Mesenchymal stem cell (in vitro differentiated cells and primary cell): Measurements from ENCODE around the gene HMMR.

Experiments used
- DNase-seq: peaks from one replicate; pipeline ENCODE4 v3.0.0-alpha.2; 2013
- H2AFZ ChIP-seq: one replicate; pipeline ENCODE4 v1.6.1; 2013; ENCODE audit warnings: low read depth, mild to moderate bottlenecking, control low read depth, inconsistent platforms, low read length, moderate library complexity
- H2AK5ac ChIP-seq: 2 replicates; pipeline ENCODE4 v1.6.1; 2013; ENCODE audit warnings: low read length, moderate library complexity, mild to moderate bottlenecking, inconsistent platforms; ENCODE audit not compliant: severe bottlenecking
- H2BK120ac ChIP-seq: one replicate; pipeline ENCODE4 v1.6.1; 2013; ENCODE audit warnings: low read depth, mild to moderate bottlenecking, inconsistent platforms, low read length, moderate library complexity
- H2BK12ac ChIP-seq, 2 experiments: one replicate each; pipeline ENCODE4 v1.6.1; 2013; ENCODE audit warnings: inconsistent platforms in 2 of 2, low read length in 2 of 2, mild to moderate bottlenecking in 2 of 2, moderate library complexity in 2 of 2, control low read depth in 1 of 2
- H2BK15ac ChIP-seq: one replicate; pipeline ENCODE4 v1.6.1; 2013; ENCODE audit warnings: mild to moderate bottlenecking, low read depth, inconsistent platforms; ENCODE audit not compliant: poor library complexity, severe bottlenecking
- H2BK5ac ChIP-seq: 2 replicates; pipeline ENCODE4 v1.6.1; 2013; ENCODE audit warnings: low read depth, mild to moderate bottlenecking, low read length, control low read depth, inconsistent platforms; ENCODE audit not compliant: poor library complexity, severe bottlenecking
- H3K14ac ChIP-seq, 2 experiments: one replicate each; pipeline ENCODE4 v1.6.1; 2013; ENCODE audit warnings: inconsistent platforms in 2 of 2, low read length in 2 of 2, control low read depth in 1 of 2, mild to moderate bottlenecking in 1 of 2, moderate library complexity in 1 of 2
- H3K18ac ChIP-seq, 2 experiments: one replicate each; pipeline ENCODE4 v1.6.1; 2013; ENCODE audit warnings: inconsistent platforms in 2 of 2, low read length in 2 of 2, control low read depth in 1 of 2, low read depth in 1 of 2, mild to moderate bottlenecking in 1 of 2
- H3K23ac ChIP-seq, 2 experiments: one replicate each; pipeline ENCODE4 v1.6.1; 2013; ENCODE audit warnings: inconsistent platforms in 2 of 2, low read length in 2 of 2, mild to moderate bottlenecking in 2 of 2, moderate library complexity in 2 of 2, control low read depth in 1 of 2
- H3K27ac ChIP-seq: 2 replicates; pipeline ENCODE4 v1.5.1; 2013; ENCODE audit warnings: mild to moderate bottlenecking, moderate library complexity, low read length, control low read depth, inconsistent platforms; ENCODE audit not compliant: poor library complexity, severe bottlenecking
- H3K27me3 ChIP-seq, 2 experiments: 2 replicates each; pipeline versions ENCODE4 v1.6.1 to v1.7.0; 2013; ENCODE audit warnings: low read length in 2 of 2, mild to moderate bottlenecking in 2 of 2, moderate library complexity in 2 of 2, control low read depth in 1 of 2, inconsistent platforms in 1 of 2; ENCODE audit not compliant: control insufficient read depth in 1 of 2, insufficient read depth in 1 of 2
- H3K36me3 ChIP-seq, 2 experiments: 2 replicates each; pipeline versions ENCODE4 v1.6.1 to v1.7.0; 2013; ENCODE audit warnings: low read length in 2 of 2, control low read depth in 1 of 2, inconsistent platforms in 1 of 2, low read depth in 1 of 2, mild to moderate bottlenecking in 1 of 2; ENCODE audit not compliant: insufficient read depth in 2 of 2, control insufficient read depth in 1 of 2
- H3K4ac ChIP-seq, 2 experiments: one replicate each; pipeline ENCODE4 v1.6.1; 2013; ENCODE audit warnings: inconsistent platforms in 2 of 2, low read length in 2 of 2, mild to moderate bottlenecking in 2 of 2, moderate library complexity in 2 of 2, control low read depth in 1 of 2, low read depth in 1 of 2
- H3K4me1 ChIP-seq: 2 replicates; pipeline ENCODE4 v1.6.1; 2013; ENCODE audit warnings: low read depth, low read length, control low read depth; ENCODE audit not compliant: control insufficient read depth, insufficient read depth
- H3K4me2 ChIP-seq: 2 replicates; pipeline ENCODE4 v1.6.1; 2013; ENCODE audit warnings: low read length, mild to moderate bottlenecking, inconsistent platforms; ENCODE audit not compliant: poor library complexity, severe bottlenecking
- H3K4me3 ChIP-seq, 2 experiments: 2 replicates each; pipeline versions ENCODE4 v1.5.1 to v1.7.0; 2013; ENCODE audit warnings: low read length in 2 of 2, mild to moderate bottlenecking in 2 of 2, control low read depth in 1 of 2, low read depth in 1 of 2; ENCODE audit not compliant: insufficient read depth in 1 of 2
- H3K79me1 ChIP-seq: replicated peaks from 2 replicates; pipeline ENCODE4 v1.6.1; 2013; ENCODE audit warnings: mild to moderate bottlenecking, control low read depth, low read length, inconsistent platforms; ENCODE audit not compliant: poor library complexity, severe bottlenecking
- H3K9ac ChIP-seq: 2 replicates; pipeline ENCODE4 v1.7.0; 2013; ENCODE audit warnings: mild to moderate bottlenecking, low read length, moderate library complexity
- H3K9me3 ChIP-seq: 2 replicates; pipeline ENCODE4 v1.7.0; 2013; ENCODE audit warnings: mild to moderate bottlenecking, low read length; ENCODE audit not compliant: control insufficient read depth
- H4K8ac ChIP-seq: one replicate; pipeline ENCODE4 v1.6.1; 2013; ENCODE audit warnings: inconsistent platforms, mild to moderate bottlenecking, low read length, moderate library complexity
- H4K91ac ChIP-seq: one replicate; pipeline ENCODE4 v1.6.1; 2013; ENCODE audit warnings: mild to moderate bottlenecking, low read length, inconsistent platforms
- WGBS: methylation state at CpG from one replicate; pipeline ENCODE4 v1.1.7; 2013; ENCODE audit warnings: mixed read lengths; 5-methylcytosine and 5-hydroxymethylcytosine counted together

The HMMR gene

GRCh38 chr5:163475411-163475810, 15.0 kb downstream of the HMMR start:
- H3K79me1 ChIP-seq = no peaks in the 10 kb centered on the region
- H4K8ac ChIP-seq = no peak overlapping the region
- H2BK5ac ChIP-seq = no peak overlapping the region
- H2BK15ac ChIP-seq = no peak overlapping the region
- H3K18ac ChIP-seq = no peak overlapping the region
- H2AK5ac ChIP-seq = no peak overlapping the region
- H3K9ac ChIP-seq = no peak overlapping the region
- no peak overlapping the region for H2AFZ ChIP-seq
- H4K91ac ChIP-seq = no peak overlapping the region
- no peaks in the 10 kb centered on the region for H3K9me3 ChIP-seq
- no peak overlapping the region for H3K4me3 ChIP-seq
- no peak overlapping the region for H2BK12ac ChIP-seq
- H3K4me1 ChIP-seq = peaks cover 1% of the 10 kb centered on the region
- H3K27ac ChIP-seq = no peak overlapping the region
- no peak overlapping the region for H3K23ac ChIP-seq
- WGBS = 90% methylated on average over 1 of the region's 2 CpGs
- peaks cover 0 to 7% of the 10 kb centered on the region in 2 experiments for H3K36me3 ChIP-seq
- no peak overlapping the region for H3K14ac ChIP-seq
- no peak overlapping the region for H3K4me2 ChIP-seq
- no peak for DNase-seq
- H3K27me3 ChIP-seq = no peaks in the 10 kb centered on the region
- H3K4ac ChIP-seq = no peak overlapping the region
- no peak overlapping the region for H2BK120ac ChIP-seq

GRCh38 chr5:163478126-163478981, 17.9 kb downstream of the HMMR start:
- 94% methylated on average over 1 of the region's 2 CpGs for WGBS

GRCh38 chr5:163478982-163479271, 18.5 kb downstream of the HMMR start:
- Histone ChIP-seq H2AFZ (no peak overlapping the region), H2BK15ac (no peak overlapping the region), H3K18ac (no peak overlapping the region), H2BK5ac (no peak overlapping the region), H3K79me1 (no peaks in the 10 kb centered on the region), H3K9me3 (no peaks in the 10 kb centered on the region), H3K4me1 (peaks cover 1% of the 10 kb centered on the region), H4K91ac (no peak overlapping the region), H3K23ac (no peak overlapping the region), H2BK12ac (no peak overlapping the region), H2AK5ac (no peak overlapping the region), H2BK120ac (no peak overlapping the region), H3K4me3 (no peak overlapping the region), H3K4me2 (no peak overlapping the region), H3K4ac (no peak overlapping the region), H3K14ac (no peak overlapping the region), H3K27me3 (no peaks in the 10 kb centered on the region), H3K9ac (no peak overlapping the region), H3K27ac (no peak overlapping the region), H3K36me3 (peaks cover 0 to 4% of the 10 kb centered on the region in 2 experiments), H4K8ac (no peak overlapping the region)
- DNase-seq = no peak
- no CpG with 5 or more reads among the region's 1 CpG for WGBS

More at GRCh38 chr5:163478126-163478981, 17.9 kb downstream of the HMMR start:
- Histone ChIP-seq H3K14ac (no peak overlapping the region), H3K9me3 (no peaks in the 10 kb centered on the region), H3K79me1 (no peaks in the 10 kb centered on the region), H3K23ac (no peak overlapping the region), H3K27ac (no peak overlapping the region), H2AFZ (no peak overlapping the region), H3K27me3 (no peaks in the 10 kb centered on the region), H2BK5ac (no peak overlapping the region), H3K4me1 (peaks cover 1% of the 10 kb centered on the region), H2BK15ac (no peak overlapping the region), H3K36me3 (peaks cover 0 to 4% of the 10 kb centered on the region in 2 experiments), H4K91ac (no peak overlapping the region), H2BK120ac (no peak overlapping the region), H2BK12ac (no peak overlapping the region), H3K18ac (no peak overlapping the region), H3K4me2 (peak overlapping the region; percentile 22), H3K4ac (no peak overlapping the region), H3K4me3 (no peak overlapping the region), H2AK5ac (no peak overlapping the region), H3K9ac (no peak overlapping the region), H4K8ac (no peak overlapping the region)
- DNase-seq = no peak

GRCh38 chr5:163489055-163489744, 28.8 kb downstream of the HMMR start:
- no peak overlapping the region for H2AFZ ChIP-seq
- H2BK5ac ChIP-seq = no peak overlapping the region
- H3K4me3 ChIP-seq = no peak overlapping the region
- no peak overlapping the region for H3K27ac ChIP-seq
- H4K8ac ChIP-seq = no peak overlapping the region
- no peaks in the 10 kb centered on the region for H3K27me3 ChIP-seq
- H3K9me3 ChIP-seq = no peaks in the 10 kb centered on the region
- no peak overlapping the region for H3K4ac ChIP-seq
- 81% methylated on average over 4 of the region's 6 CpGs for WGBS
- no peak overlapping the region for H3K23ac ChIP-seq
- H3K9ac ChIP-seq = no peak overlapping the region
- H2AK5ac ChIP-seq = no peak overlapping the region
- peak; percentile 43 for DNase-seq
- no peak overlapping the region for H3K4me2 ChIP-seq
- peaks cover 8% of the 10 kb centered on the region for H3K4me1 ChIP-seq
- H3K36me3 ChIP-seq = no peaks in the 10 kb centered on the region
- no peak overlapping the region for H3K14ac ChIP-seq
- H2BK15ac ChIP-seq = no peak overlapping the region
- H2BK120ac ChIP-seq = no peak overlapping the region
- peaks cover 9% of the 10 kb centered on the region for H3K79me1 ChIP-seq
- no peak overlapping the region for H3K18ac ChIP-seq
- no peak overlapping the region for H2BK12ac ChIP-seq
- H4K91ac ChIP-seq = no peak overlapping the region
